Parietal lobe (tissue), 1 donor: ENCODE measurements around the gene SF3B5. TPM values are rescaled to one million over a fixed set of nuclear protein-coding genes. Genes with fewer than 3 reads are reported as not detected.

Experiments
- total RNA-seq: library from RNA; depleted of rRNA; stranded (reverse); fragments of >200 nt; gene quantifications from one replicate; pipeline ENCODE4 v1.2.3, GENCODE V29; 2014

SF3B5 gene
- total RNA-seq: 48.5 TPM

DNA sequence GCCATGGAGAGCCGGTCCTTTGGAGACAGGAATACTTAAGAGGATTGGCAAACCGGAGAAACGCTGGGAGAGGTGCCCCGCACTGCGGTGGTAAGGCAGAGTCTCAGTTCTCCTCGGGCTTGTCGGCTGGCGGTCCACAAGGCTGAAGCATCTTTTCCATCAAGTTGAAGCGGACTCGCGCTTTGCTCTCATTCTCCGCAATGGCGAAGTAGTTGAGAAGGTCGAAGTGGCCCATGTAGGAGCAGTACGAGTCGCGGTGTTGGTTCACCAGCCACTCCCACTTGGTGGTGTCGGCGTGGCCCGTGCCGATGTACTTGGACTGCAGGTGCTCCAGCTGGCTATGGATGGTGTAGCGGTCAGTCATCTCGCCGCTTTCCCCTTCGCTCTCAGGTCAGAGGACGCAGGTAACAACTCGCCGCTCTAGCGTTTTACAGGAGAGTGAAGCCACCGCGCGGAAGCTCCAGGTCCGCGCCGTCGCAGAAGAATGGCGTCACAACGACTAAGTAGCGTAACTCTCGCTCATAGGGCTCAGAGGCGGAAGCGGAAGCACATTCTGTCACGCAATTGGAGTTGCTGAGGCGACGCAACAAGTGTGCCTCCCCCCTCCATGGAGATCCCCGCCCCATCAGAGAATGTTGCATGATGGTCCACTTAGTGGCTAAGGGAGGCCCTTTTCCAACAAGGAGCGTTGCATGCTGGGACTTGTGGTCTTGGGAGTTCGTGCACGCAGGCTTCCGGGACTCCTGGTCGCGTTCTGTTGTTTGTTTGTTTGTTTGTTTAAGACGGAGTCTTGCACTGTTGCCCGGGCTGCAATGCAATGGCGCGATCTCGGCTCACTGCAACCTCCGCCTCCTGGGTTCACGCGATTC is at the start of gene SF3B5:
Gene SF3B5 (minus strand): TSS at position 440 of the 869 bp plus-strand sequence. CDS start 76 bp downstream, at position 364.

Other genes with a start within 250 kb of the SF3B5 start
- gene ZC2HC1B, start 231.1 kb downstream of the SF3B5 start, total RNA-seq: not detected
- 43.8 TPM for gene PLAGL1, start 87.3 kb downstream of the SF3B5 start, total RNA-seq
- 0.31 TPM for gene STX11, start 54.9 kb upstream of the SF3B5 start, total RNA-seq
- 56.0 TPM for gene UTRN, start 189.8 kb upstream of the SF3B5 start, total RNA-seq